Neuronal stem cell (in vitro differentiated cells): ENCODE data around the gene IQGAP1.
A peak's percentile ranks its signal among the peaks of the same experiment; 100 is the strongest.

Source experiments
- DNase-seq: peaks from one replicate; pipeline ENCODE4 v3.0.0-alpha.2; 2013; ENCODE audit warnings: low spot score
- H2AFZ ChIP-seq: one replicate; pipeline ENCODE4 v1.6.1; 2013; ENCODE audit warnings: mild to moderate bottlenecking, low read length, inconsistent platforms
- H2AK5ac ChIP-seq: 2 replicates; pipeline ENCODE4 v1.6.1; 2013; ENCODE audit warnings: low read depth, mild to moderate bottlenecking, inconsistent platforms, low read length, moderate library complexity, mixed read lengths
- H2BK120ac ChIP-seq: 2 replicates; pipeline ENCODE4 v1.6.1; 2013; ENCODE audit warnings: low read depth, mild to moderate bottlenecking, inconsistent platforms, low read length, moderate library complexity, mixed read lengths
- H2BK12ac ChIP-seq: one replicate; pipeline ENCODE4 v1.6.1; 2013; ENCODE audit warnings: low read length, inconsistent platforms
- H2BK15ac ChIP-seq: 2 replicates; pipeline ENCODE4 v1.6.1; 2013; ENCODE audit warnings: mild to moderate bottlenecking, low read length, inconsistent platforms, mixed read lengths
- H2BK5ac ChIP-seq: one replicate; pipeline ENCODE4 v1.6.1; 2013; ENCODE audit warnings: inconsistent platforms, mild to moderate bottlenecking, low read length, moderate library complexity
- H3K14ac ChIP-seq: one replicate; pipeline ENCODE4 v1.6.1; 2013; ENCODE audit warnings: low read length, inconsistent platforms
- H3K18ac ChIP-seq: 2 replicates; pipeline ENCODE4 v1.6.1; 2013; ENCODE audit warnings: low read length, inconsistent platforms
- H3K23ac ChIP-seq: 2 replicates; pipeline ENCODE4 v1.6.1; 2013; ENCODE audit warnings: low read depth, mild to moderate bottlenecking, mixed read lengths, low read length, inconsistent platforms; ENCODE audit not compliant: poor library complexity
- H3K27ac ChIP-seq: replicated peaks from 3 replicates; pipeline ENCODE4 v1.5.1; 2013; ENCODE audit warnings: low read length, inconsistent platforms
- H3K27me3 ChIP-seq, 3 experiments: 2 replicates each; pipeline ENCODE4 v1.6.1; 2013; ENCODE audit warnings: low read length in 3 of 3, mild to moderate bottlenecking in 2 of 3, inconsistent platforms in 1 of 3, low read depth in 1 of 3, mixed read lengths in 1 of 3, moderate library complexity in 1 of 3; ENCODE audit not compliant: control insufficient read depth in 3 of 3, insufficient read depth in 3 of 3
- H3K36me3 ChIP-seq, 2 donors: replicated peaks in 1 of 2; 2 replicates each; pipeline ENCODE4 v1.6.1; 2013; ENCODE audit warnings: low read length in 2 of 2; ENCODE audit not compliant: control insufficient read depth in 2 of 2, insufficient read depth in 2 of 2
- H3K4ac ChIP-seq: 2 replicates; pipeline ENCODE4 v1.6.1; 2013; ENCODE audit warnings: inconsistent platforms, mild to moderate bottlenecking, low read length, moderate library complexity
- H3K4me1 ChIP-seq, 2 donors: 1 replicate in 1 of 2; 2 replicates in 1 of 2; pipeline ENCODE4 v1.6.1; 2013; ENCODE audit warnings: low read length in 2 of 2, low read depth in 1 of 2; ENCODE audit not compliant: control insufficient read depth in 2 of 2, insufficient read depth in 1 of 2
- H3K4me2 ChIP-seq: one replicate; pipeline ENCODE4 v1.6.1; 2013; ENCODE audit warnings: mild to moderate bottlenecking, low read length, inconsistent platforms; ENCODE audit not compliant: insufficient read depth, poor library complexity, severe bottlenecking
- H3K4me3 ChIP-seq, 2 donors: 2 replicates each; pipeline ENCODE4 v1.5.1; 2013; ENCODE audit warnings: low read length in 2 of 2, mild to moderate bottlenecking in 2 of 2, inconsistent platforms in 1 of 2, moderate library complexity in 1 of 2
- H3K79me1 ChIP-seq: one replicate; pipeline ENCODE4 v1.6.1; 2013; ENCODE audit warnings: low read depth, mild to moderate bottlenecking, inconsistent platforms, low read length, moderate library complexity
- H3K9ac ChIP-seq: one replicate; pipeline ENCODE4 v1.6.1; 2013; ENCODE audit warnings: mild to moderate bottlenecking, low read depth, low read length, inconsistent platforms; ENCODE audit not compliant: poor library complexity
- H3K9me3 ChIP-seq, 2 donors: replicated peaks in 1 of 2; 2 replicates each; pipeline versions ENCODE3 to v1.6.1; 2013; ENCODE audit warnings: low read length in 2 of 2, mild to moderate bottlenecking in 2 of 2, inconsistent platforms in 1 of 2, low read depth in 1 of 2, mixed read lengths in 1 of 2, moderate library complexity in 1 of 2; ENCODE audit not compliant: control insufficient read depth in 2 of 2, insufficient read depth in 1 of 2
- H4K8ac ChIP-seq: one replicate; pipeline ENCODE4 v1.6.1; 2013; ENCODE audit warnings: low read depth, mild to moderate bottlenecking, inconsistent platforms, low read length, moderate library complexity
- H4K91ac ChIP-seq: one replicate; pipeline ENCODE4 v1.6.1; 2013; ENCODE audit warnings: low read length, low read depth, mild to moderate bottlenecking, inconsistent platforms; ENCODE audit not compliant: poor library complexity
- WGBS, 2 donors: extraction: QIAGEN DNeasy Blood & Tissue Kit; methylation state at CpG; one replicate each; pipeline ENCODE4 v1.1.7; 2013; ENCODE audit warnings: missing lambda C conversion rate in 2 of 2, mixed read lengths in 1 of 2; ENCODE audit not compliant: insufficient read length in 2 of 2, insufficient replicate concordance in 1 of 2; ENCODE audit errors: extremely low coverage in 2 of 2; 5-methylcytosine and 5-hydroxymethylcytosine counted together

IQGAP1 gene

DNA sequence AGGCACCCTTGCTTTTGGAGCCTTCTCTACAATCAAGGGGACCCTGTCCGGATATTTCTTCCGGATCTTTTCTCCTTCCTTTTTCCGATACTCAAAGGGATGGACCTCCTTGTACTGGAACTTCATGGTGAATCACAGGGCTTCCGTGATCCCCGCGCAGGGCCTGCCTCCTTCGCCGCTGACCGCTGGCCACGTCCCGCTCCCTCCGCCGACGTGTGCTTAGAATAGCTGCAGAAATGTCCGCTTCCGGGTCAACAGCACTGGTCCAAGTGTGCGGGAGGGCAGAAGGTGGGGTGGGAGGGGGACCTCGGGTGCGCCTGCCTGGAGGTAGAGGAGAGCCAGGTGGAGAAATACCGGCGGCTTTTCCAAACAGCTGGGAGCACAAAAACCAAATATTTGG is 39.0 kb upstream of the IQGAP1 start:
- Histone ChIP-seq H3K4me2 (no peak overlapping the region), H3K18ac (no peak overlapping the region), H3K27ac (no peak overlapping the region), H3K14ac (no peak overlapping the region), H3K4me3 (no peak overlapping the region), H4K8ac (no peak overlapping the region), H2AK5ac (no peak overlapping the region), H2BK120ac (no peak overlapping the region), H3K79me1 (no peaks in the 10 kb centered on the region), H4K91ac (no peak overlapping the region), H3K27me3 (no peaks in the 10 kb centered on the region), H3K4me1 (peaks cover 0 to 3% of the 10 kb centered on the region in 2 donors), H3K9ac (no peak overlapping the region), H2BK5ac (no peak overlapping the region), H3K4ac (no peak overlapping the region), H2BK12ac (no peak overlapping the region), H3K23ac (no peak overlapping the region), H2AFZ (no peak overlapping the region), H2BK15ac (no peak overlapping the region), H3K36me3 (no peaks in the 10 kb centered on the region), H3K9me3 (no peaks in the 10 kb centered on the region)
- WGBS, 2 donors, result no CpG with 5 or more reads among the region's 21 CpGs
- DNase-seq, result no peak

DNA sequence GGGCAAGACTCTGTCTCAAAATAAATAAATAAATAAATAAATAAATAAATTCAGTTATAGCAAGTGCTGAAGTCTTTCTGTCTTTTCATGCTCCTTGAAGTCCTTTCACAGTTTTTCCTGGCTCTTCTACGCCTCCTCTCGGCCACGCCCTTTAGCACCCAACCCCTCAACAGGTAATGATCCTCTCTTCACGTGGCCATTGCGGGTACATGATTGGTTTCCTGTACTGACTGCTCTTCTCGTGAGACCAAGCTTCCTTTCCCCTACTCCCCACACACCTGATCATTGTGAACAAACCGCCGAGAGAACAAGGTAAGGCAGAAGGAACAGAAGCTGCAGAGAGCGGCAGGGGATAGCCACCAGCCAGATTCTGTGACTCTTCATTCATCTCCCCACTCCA is 38.2 kb upstream of the IQGAP1 start:
- Histone ChIP-seq H3K79me1 (no peaks in the 10 kb centered on the region), H2BK120ac (no peak overlapping the region), H3K18ac (no peak overlapping the region), H3K9ac (no peak overlapping the region), H3K4ac (no peak overlapping the region), H4K8ac (no peak overlapping the region), H3K23ac (no peak overlapping the region), H3K9me3 (no peaks in the 10 kb centered on the region), H3K27ac (no peak overlapping the region), H2BK15ac (no peak overlapping the region), H3K4me1 (peaks cover 0 to 3% of the 10 kb centered on the region in 2 donors), H3K4me3 (no peak overlapping the region), H2BK12ac (no peak overlapping the region), H3K27me3 (no peaks in the 10 kb centered on the region), H2AFZ (no peak overlapping the region), H4K91ac (no peak overlapping the region), H3K36me3 (no peaks in the 10 kb centered on the region), H3K4me2 (no peak overlapping the region), H3K14ac (no peak overlapping the region), H2BK5ac (no peak overlapping the region), H2AK5ac (no peak overlapping the region)
- no peak for DNase-seq
- no CpG with 5 or more reads among the region's 9 CpGs for whole genome bisulfite sequencing, 2 donors

DNA sequence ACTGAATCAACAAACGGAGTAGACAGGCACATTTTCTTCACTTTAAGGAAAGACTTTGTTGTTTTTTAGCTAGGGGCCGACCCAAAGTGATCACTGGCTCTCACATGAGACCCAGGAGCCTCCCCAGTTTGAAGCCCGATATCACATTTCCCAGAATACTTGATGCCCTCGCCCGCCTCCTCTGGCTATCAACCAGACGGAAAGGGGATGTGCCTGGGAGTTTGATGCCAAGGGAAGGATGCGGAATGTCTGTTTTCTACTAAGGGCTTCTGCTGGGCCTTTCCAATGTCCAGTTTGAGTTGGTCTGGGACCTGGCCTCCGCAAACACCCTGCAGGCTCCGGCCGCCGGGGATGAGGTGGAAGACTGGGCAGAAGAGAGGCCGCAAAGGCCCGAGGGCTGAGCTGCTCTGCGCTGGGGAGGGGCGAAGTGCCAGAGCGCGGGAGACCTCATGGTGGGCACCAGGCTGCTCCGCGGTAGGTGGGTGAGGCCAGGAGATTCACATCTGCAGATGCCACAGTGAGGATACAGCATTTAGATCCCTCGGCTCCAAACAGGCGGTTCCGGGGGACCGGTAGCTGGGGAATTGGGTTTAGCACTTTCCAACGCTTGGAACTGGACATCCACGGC is 36.4 kb upstream of the IQGAP1 start:
- Histone ChIP-seq H3K36me3 (no peaks in the 10 kb centered on the region), H2BK120ac (no peak overlapping the region), H3K79me1 (no peaks in the 10 kb centered on the region), H2BK5ac (no peak overlapping the region), H2BK15ac (no peak overlapping the region), H2BK12ac (no peak overlapping the region), H3K18ac (peak overlapping the region; percentile 73), H3K9ac (no peak overlapping the region), H3K27me3 (no peaks in the 10 kb centered on the region), H3K4me2 (peak overlapping the region; percentile 49), H3K4ac (no peak overlapping the region), H4K91ac (no peak overlapping the region), H3K4me1 (peaks cover 0 to 3% of the 10 kb centered on the region in 2 donors), H3K9me3 (no peaks in the 10 kb centered on the region), H3K27ac (no peak overlapping the region), H4K8ac (no peak overlapping the region), H3K14ac (no peak overlapping the region), H3K4me3 (peak overlapping the region; percentile 81 to 96), H2AFZ (peak overlapping the region; percentile 100), H3K23ac (no peak overlapping the region), H2AK5ac (no peak overlapping the region)
- no peak for DNase-seq
- no CpG with 5 or more reads among the region's 25 CpGs for WGBS, 2 donors

DNA sequence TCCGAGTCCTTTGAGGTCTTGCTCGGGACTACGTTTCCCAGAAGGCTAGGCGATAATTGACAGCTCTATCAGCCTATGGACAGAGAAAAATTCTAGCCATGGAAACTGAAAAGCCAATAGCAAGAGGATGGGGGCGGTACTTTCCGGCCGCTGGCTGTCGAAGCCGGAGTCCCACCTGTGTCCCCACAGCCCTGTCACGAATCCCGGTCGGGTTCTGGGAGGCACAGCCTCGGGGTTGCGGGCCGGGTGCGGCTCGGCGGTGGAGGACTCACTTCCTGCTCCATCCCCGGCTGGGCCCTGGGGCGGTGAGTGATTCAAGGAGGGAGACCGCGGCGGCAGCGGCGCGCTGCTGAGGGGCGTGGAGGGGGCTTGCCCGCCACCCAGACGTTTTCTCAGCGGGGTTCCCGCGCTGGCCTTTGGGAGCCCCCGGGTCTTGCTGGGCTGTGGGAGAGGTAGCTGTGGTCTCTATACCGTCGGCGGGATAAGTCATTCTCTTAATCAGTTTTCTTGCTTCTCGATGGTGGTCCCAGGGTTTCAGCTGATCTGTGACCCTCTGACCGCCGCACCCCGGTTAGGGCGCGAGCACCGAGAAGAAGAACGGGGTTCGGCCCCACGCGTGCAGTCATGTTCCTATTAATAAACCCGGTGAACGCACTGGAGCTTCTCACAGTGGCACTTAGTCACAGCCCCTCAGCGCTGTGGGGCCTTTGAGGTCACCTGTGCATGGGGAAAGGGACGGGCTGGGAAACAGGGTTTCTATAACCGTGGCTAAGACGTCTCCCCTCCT is 35.7 kb upstream of the IQGAP1 start, which contains the start of gene ZNF774:
TSS of gene ZNF774 (plus strand) at position 178 of the 787 bp plus-strand sequence. CDS start 2,377 bp downstream, outside the sequence.
- peak within 1 kb of the TSS; percentile 12 for H3K23ac ChIP-seq
- no peaks in the 10 kb centered on the region for H3K27me3 ChIP-seq
- peaks cover 0 to 3% of the 10 kb centered on the region in 2 donors for H3K4me1 ChIP-seq
- H2BK12ac ChIP-seq, result no peak within 1 kb of the TSS
- no peaks in the 10 kb centered on the region for H3K36me3 ChIP-seq
- H3K79me1 ChIP-seq, result no peaks in the 10 kb centered on the region
- H3K27ac ChIP-seq, result no peak within 1 kb of the TSS
- no peak within 1 kb of the TSS for H4K91ac ChIP-seq
- H4K8ac ChIP-seq, result no peak within 1 kb of the TSS
- H3K4ac ChIP-seq, result no peak within 1 kb of the TSS
- H3K9ac ChIP-seq, result no peak within 1 kb of the TSS
- peak within 1 kb of the TSS; percentile 81 to 96 for H3K4me3 ChIP-seq
- no peak within 1 kb of the TSS for H2BK5ac ChIP-seq
- no peak within 1 kb of the TSS for H3K14ac ChIP-seq
- WGBS, 2 donors, result no CpG with 5 or more reads among the region's 53 CpGs
- DNase-seq, result peak; percentile 98
- peak within 1 kb of the TSS; percentile 96 for H3K4me2 ChIP-seq
- H2AK5ac ChIP-seq, result no peak within 1 kb of the TSS
- no peaks in the 10 kb centered on the region for H3K9me3 ChIP-seq
- no peak within 1 kb of the TSS for H2BK15ac ChIP-seq
- H3K18ac ChIP-seq, result peak within 1 kb of the TSS; percentile 73
- no peak within 1 kb of the TSS for H2BK120ac ChIP-seq
- peak within 1 kb of the TSS; percentile 100 for H2AFZ ChIP-seq
